ENCODE data around the gene IER3.

Gene IER3

DNA sequence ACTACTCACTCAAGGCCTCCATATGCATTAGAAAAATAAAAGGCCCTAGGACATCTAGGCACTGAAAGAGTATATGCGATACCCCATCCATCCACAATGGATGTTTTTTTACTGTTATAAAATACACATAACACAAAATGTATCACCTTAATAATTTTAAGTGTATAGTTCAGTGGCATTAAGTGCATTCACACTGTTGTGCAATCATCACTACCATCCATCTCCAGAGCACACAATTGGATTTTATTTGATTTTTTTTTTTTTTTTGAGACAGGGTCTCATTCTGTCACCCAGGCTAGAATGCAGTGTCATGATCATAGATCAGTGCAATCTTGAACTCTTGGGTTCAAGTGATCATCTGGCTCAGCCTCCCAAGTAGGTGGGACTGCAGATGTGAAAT, 30.1 kb downstream of the IER3 start:
- no peak overlapping the region for H3K27ac ChIP-seq (ENCODE audit: insufficient read depth, low read depth, low read length, poor library complexity, severe bottlenecking)
- peaks cover 46% of the 10 kb centered on the region for H3K36me3 ChIP-seq (ENCODE audit: control insufficient read depth, insufficient read depth, low read length)
- H3K9me3 ChIP-seq (ENCODE audit: control insufficient read depth, low read length), result no peaks in the 10 kb centered on the region
- peaks cover 12% of the 10 kb centered on the region for H3K4me1 ChIP-seq (ENCODE audit: control insufficient read depth, insufficient read depth, low read length)
- no peaks in the 10 kb centered on the region for H3K27me3 ChIP-seq (ENCODE audit: control insufficient read depth, insufficient read depth, low read length, poor library complexity, severe bottlenecking)
- 80% methylated on average over 1 of the region's 1 CpG; no CpG with 5 or more reads in 1 of the 2 experiments for WGBS, 2 experiments
- no peak overlapping the region for H3K4me3 ChIP-seq (ENCODE audit: insufficient read depth, low read depth, low read length)

DNA sequence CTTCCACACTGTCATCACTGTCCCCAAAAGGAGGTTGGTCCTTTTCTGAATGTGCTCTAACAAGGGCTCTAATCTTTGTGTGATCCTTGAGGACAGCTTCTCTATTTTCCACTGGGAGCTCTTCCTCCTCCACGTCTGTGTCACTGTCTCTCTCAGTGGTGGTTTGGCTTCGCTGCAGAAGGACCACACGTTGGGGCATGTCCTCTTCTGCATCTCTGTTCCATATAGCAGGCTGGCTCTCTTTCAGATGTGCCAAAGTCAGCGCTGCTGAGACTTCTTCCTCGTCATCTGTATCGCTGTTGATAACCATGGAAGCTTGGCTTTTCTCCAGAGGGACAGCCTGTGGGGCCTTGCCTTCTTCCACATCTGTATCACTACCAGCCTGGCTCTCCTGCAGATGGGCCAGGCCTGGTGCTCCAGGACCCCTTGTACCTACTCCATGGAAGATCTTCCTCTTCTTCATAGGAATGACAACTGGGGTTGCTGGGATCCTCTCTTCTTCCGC, 31.9 kb downstream of the IER3 start:
- H3K9me3 ChIP-seq (ENCODE audit: control insufficient read depth, low read length), result no peaks in the 10 kb centered on the region
- 95% methylated on average over 7 of the region's 7 CpGs for WGBS, 2 experiments
- H3K27ac ChIP-seq (ENCODE audit: insufficient read depth, low read depth, low read length, poor library complexity, severe bottlenecking), result no peak overlapping the region
- peaks cover 47% of the 10 kb centered on the region for H3K36me3 ChIP-seq (ENCODE audit: control insufficient read depth, insufficient read depth, low read length)
- no peak overlapping the region for H3K4me3 ChIP-seq (ENCODE audit: insufficient read depth, low read depth, low read length)
- peaks cover 5% of the 10 kb centered on the region for H3K4me1 ChIP-seq (ENCODE audit: control insufficient read depth, insufficient read depth, low read length)
- no peaks in the 10 kb centered on the region for H3K27me3 ChIP-seq (ENCODE audit: control insufficient read depth, insufficient read depth, low read length, poor library complexity, severe bottlenecking)

DNA sequence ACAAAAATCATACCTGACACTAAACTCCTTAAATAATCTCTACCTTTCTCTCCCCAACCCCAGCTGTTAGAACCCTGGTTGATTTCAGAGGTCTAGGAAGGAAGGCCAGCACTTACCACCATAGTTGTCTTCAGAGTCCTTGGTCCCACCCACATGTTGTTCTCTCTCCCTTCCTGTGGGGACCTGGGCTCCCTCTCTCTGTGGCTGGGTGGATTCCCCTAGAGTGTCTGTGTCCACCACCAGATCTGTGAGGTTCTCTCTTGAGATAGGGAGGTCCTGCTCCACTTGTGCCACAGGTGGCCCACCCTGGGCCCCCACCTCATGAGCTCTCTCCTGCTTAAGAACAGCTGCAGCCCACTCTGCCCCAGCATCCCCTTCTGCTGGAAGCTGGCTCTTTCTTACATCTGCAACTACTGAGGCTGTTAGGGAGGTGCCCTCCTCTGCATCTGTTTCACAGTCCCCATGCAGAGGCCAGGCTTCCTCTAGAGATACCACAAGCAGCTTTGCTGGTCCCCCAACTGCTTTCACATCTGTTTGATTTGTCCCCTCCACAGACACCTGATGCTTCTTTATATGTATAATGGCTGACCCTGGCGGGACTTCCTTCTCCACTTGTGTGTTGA, 32.5 kb downstream of the IER3 start:
- Histone ChIP-seq H3K4me1 (ENCODE audit: control insufficient read depth, insufficient read depth, low read length) (peaks cover 5% of the 10 kb centered on the region), H3K9me3 (ENCODE audit: control insufficient read depth, low read length) (no peaks in the 10 kb centered on the region), H3K27me3 (ENCODE audit: control insufficient read depth, insufficient read depth, low read length, poor library complexity, severe bottlenecking) (no peaks in the 10 kb centered on the region), H3K36me3 (ENCODE audit: control insufficient read depth, insufficient read depth, low read length) (peaks cover 52% of the 10 kb centered on the region), H3K27ac (ENCODE audit: insufficient read depth, low read depth, low read length, poor library complexity, severe bottlenecking) (no peak overlapping the region), H3K4me3 (ENCODE audit: insufficient read depth, low read depth, low read length) (no peak overlapping the region)
- WGBS, 2 experiments, result 97 to 100% methylated on average over 1 of the region's 1 CpG

DNA sequence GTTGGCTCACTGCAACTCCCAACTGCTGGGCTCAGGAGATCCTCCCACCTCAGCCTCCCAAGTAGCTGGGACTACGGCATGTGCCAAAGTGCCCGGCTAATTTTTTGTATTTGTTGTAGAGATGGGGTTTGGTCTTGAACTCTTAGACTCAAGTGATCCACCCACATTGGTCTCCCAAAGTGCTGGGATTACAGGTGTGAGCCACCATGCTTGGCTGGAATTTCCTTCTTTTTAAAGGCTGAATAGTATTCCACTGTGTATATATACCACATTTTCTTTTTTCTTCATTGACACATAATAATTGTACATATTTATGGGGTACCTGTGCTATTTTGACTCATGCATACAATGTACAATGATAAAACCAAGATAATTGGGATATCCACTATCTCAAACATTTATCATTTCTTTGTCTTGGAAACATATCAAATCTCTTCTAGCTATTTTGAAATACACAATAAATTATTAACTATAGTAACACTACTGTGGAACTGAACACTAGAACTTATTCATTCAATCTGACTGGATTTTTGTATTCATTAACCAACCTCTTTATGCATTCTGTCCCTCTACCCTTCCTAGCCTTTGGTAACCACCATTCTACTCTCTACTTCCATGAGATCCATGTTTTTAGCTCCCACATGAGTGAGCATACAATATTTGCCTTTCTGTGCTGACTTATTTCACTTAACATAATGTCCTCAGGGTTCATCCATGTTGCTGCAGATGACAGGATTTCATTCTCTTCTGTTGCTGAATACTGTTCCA, 35.1 kb downstream of the IER3 start:
- 85 to 90% methylated on average over 2 of the region's 2 CpGs for WGBS, 2 experiments
- H3K4me3 ChIP-seq (ENCODE audit: insufficient read depth, low read depth, low read length), result no peak overlapping the region
- no peak overlapping the region for H3K27ac ChIP-seq (ENCODE audit: insufficient read depth, low read depth, low read length, poor library complexity, severe bottlenecking)
- no peaks in the 10 kb centered on the region for H3K27me3 ChIP-seq (ENCODE audit: control insufficient read depth, insufficient read depth, low read length, poor library complexity, severe bottlenecking)
- H3K9me3 ChIP-seq (ENCODE audit: control insufficient read depth, low read length), result no peaks in the 10 kb centered on the region
- H3K36me3 ChIP-seq (ENCODE audit: control insufficient read depth, insufficient read depth, low read length), result peaks cover 54% of the 10 kb centered on the region
- no peaks in the 10 kb centered on the region for H3K4me1 ChIP-seq (ENCODE audit: control insufficient read depth, insufficient read depth, low read length)

DNA sequence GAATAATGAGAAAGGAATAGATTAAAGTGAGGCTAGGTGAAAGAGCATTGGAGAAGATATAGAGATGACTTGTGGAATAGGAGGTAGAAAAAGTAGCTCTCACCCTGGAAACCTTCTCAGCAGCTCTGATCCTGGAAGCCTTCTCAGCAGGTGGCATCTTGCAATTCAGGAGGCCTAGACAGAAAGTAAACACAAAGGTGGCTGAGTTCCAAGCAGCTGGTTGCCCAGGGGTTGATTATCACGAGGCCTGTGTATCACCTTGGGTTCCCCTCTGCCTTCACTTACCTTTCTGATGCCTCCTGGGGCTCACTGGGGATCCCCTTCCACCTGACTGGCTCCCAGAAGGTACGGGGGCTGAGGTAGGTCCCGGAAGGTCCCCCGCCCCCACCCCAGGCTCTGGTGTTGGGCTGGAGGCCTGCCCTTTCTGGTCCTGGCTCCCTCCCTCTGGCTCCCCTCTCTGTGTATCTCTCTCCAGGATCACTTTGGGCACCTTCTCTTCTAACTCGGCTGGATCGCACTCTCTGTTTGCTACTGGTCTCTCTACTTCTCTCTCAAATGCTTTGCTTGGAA, 37.0 kb downstream of the IER3 start:
- H3K4me1 ChIP-seq (ENCODE audit: control insufficient read depth, insufficient read depth, low read length), result no peaks in the 10 kb centered on the region
- peaks cover 50% of the 10 kb centered on the region for H3K36me3 ChIP-seq (ENCODE audit: control insufficient read depth, insufficient read depth, low read length)
- WGBS, 2 experiments, result 91% methylated on average over 6 of the region's 6 CpGs
- no peaks in the 10 kb centered on the region for H3K27me3 ChIP-seq (ENCODE audit: control insufficient read depth, insufficient read depth, low read length, poor library complexity, severe bottlenecking)
- no peak overlapping the region for H3K27ac ChIP-seq (ENCODE audit: insufficient read depth, low read depth, low read length, poor library complexity, severe bottlenecking)
- H3K9me3 ChIP-seq (ENCODE audit: control insufficient read depth, low read length), result no peaks in the 10 kb centered on the region
- H3K4me3 ChIP-seq (ENCODE audit: insufficient read depth, low read depth, low read length), result no peak overlapping the region

DNA sequence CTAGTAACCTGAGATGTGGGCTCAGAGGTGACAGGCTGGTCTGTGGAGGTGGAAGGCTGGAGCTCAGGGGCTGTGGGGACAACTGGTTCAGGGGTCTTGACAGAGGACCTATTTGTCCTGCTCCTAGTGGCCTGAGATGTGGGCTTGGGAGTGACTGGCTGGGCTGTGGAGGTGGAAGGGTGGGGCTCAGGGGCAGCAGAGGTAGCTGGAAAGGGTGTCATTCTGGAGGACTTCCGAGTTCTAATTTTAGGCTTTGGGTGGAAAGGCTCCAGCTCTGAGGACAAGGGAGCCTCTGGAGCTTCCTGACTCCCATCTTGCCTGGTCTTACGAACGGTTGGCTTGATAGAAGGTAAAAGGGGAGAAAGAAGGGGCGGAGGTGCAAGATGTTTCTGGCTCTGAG, 38.7 kb downstream of the IER3 start:
- Histone ChIP-seq H3K36me3 (ENCODE audit: control insufficient read depth, insufficient read depth, low read length) (peaks cover 36% of the 10 kb centered on the region), H3K27ac (ENCODE audit: insufficient read depth, low read depth, low read length, poor library complexity, severe bottlenecking) (no peak overlapping the region), H3K4me3 (ENCODE audit: insufficient read depth, low read depth, low read length) (no peak overlapping the region), H3K9me3 (ENCODE audit: control insufficient read depth, low read length) (no peaks in the 10 kb centered on the region), H3K27me3 (ENCODE audit: control insufficient read depth, insufficient read depth, low read length, poor library complexity, severe bottlenecking) (no peaks in the 10 kb centered on the region), H3K4me1 (ENCODE audit: control insufficient read depth, insufficient read depth, low read length) (no peaks in the 10 kb centered on the region)
- WGBS, 2 experiments, result 94 to 96% methylated on average over 4 of the region's 4 CpGs

DNA sequence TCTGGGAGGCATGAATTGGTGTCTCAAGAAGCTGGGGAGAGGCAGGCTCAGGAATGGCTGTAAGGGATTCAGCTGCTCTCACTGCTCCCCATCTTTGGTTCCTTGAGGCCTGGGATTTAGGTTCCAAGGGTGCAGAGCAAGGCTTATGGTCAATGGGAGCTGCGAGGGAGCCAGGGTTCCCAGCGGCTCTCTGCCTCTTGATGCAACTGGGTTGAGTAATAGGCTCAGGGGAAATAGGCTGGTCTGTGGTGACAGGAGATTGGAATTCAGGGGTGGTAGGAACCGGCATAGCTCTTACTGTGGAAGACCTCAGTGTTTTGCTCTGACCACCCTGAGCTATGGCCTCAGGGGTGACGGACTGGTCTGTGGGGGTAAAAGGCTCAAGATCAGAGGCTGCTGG, 40.5 kb downstream of the IER3 start:
- Histone ChIP-seq H3K4me1 (ENCODE audit: control insufficient read depth, insufficient read depth, low read length) (no peaks in the 10 kb centered on the region), H3K27ac (ENCODE audit: insufficient read depth, low read depth, low read length, poor library complexity, severe bottlenecking) (no peak overlapping the region), H3K4me3 (ENCODE audit: insufficient read depth, low read depth, low read length) (no peak overlapping the region), H3K36me3 (ENCODE audit: control insufficient read depth, insufficient read depth, low read length) (peaks cover 36% of the 10 kb centered on the region), H3K27me3 (ENCODE audit: control insufficient read depth, insufficient read depth, low read length, poor library complexity, severe bottlenecking) (no peaks in the 10 kb centered on the region), H3K9me3 (ENCODE audit: control insufficient read depth, low read length) (no peaks in the 10 kb centered on the region)
- 93 to 96% methylated on average over 4 of the region's 4 CpGs for WGBS, 2 experiments

DNA sequence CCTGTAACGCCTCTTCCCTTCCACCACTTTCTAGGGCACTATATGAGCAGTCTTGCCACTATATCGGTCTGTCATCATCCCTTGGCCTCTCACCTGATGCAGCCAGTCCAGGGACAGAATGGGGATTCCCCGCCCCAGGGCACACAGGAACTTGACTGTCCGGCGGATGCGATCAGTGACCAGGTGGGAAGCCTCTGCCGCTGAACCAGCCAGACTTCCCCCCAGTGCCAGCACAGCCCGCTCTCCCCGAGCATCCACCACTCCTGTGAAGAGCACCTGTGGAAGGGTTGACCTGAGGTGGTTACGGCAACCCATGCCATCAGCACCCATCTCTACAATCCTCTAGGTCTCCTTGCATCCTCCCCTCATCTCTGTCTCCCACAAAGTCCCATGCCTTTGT, 41.3 kb downstream of the IER3 start:
- Histone ChIP-seq H3K9me3 (ENCODE audit: control insufficient read depth, low read length) (no peaks in the 10 kb centered on the region), H3K36me3 (ENCODE audit: control insufficient read depth, insufficient read depth, low read length) (peaks cover 36% of the 10 kb centered on the region), H3K27me3 (ENCODE audit: control insufficient read depth, insufficient read depth, low read length, poor library complexity, severe bottlenecking) (no peaks in the 10 kb centered on the region), H3K4me1 (ENCODE audit: control insufficient read depth, insufficient read depth, low read length) (no peaks in the 10 kb centered on the region), H3K4me3 (ENCODE audit: insufficient read depth, low read depth, low read length) (no peak overlapping the region), H3K27ac (ENCODE audit: insufficient read depth, low read depth, low read length, poor library complexity, severe bottlenecking) (no peak overlapping the region)
- WGBS, 2 experiments, result 94 to 95% methylated on average over 10 of the region's 10 CpGs

DNA sequence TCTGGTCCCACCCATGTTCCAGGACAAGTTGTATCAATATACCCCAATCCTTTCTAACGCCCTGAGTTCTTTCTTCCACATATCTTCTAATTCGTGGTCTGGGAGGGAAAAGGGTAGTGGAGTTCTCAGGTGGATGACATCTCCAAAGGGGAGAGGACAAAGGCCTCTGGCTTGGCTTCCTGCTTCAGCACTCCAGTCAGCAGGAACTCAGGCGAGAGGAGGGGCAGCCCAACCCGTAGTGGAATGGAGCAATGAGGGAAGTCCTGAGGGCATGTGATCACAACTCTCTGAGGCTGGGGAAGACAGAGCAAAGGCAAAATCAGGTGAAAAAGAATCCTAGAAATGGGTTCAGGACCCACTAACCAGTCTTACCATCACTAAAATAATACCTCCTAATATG, 44.0 kb downstream of the IER3 start:
- WGBS, 2 experiments, result 59 to 78% methylated on average over 2 to 4 of the region's 4 CpGs
- Histone ChIP-seq H3K4me3 (ENCODE audit: insufficient read depth, low read depth, low read length) (no peak overlapping the region), H3K36me3 (ENCODE audit: control insufficient read depth, insufficient read depth, low read length) (peaks cover 25% of the 10 kb centered on the region), H3K4me1 (ENCODE audit: control insufficient read depth, insufficient read depth, low read length) (no peaks in the 10 kb centered on the region), H3K27ac (ENCODE audit: insufficient read depth, low read depth, low read length, poor library complexity, severe bottlenecking) (no peak overlapping the region), H3K27me3 (ENCODE audit: control insufficient read depth, insufficient read depth, low read length, poor library complexity, severe bottlenecking) (no peaks in the 10 kb centered on the region), H3K9me3 (ENCODE audit: control insufficient read depth, low read length) (no peaks in the 10 kb centered on the region)

DNA sequence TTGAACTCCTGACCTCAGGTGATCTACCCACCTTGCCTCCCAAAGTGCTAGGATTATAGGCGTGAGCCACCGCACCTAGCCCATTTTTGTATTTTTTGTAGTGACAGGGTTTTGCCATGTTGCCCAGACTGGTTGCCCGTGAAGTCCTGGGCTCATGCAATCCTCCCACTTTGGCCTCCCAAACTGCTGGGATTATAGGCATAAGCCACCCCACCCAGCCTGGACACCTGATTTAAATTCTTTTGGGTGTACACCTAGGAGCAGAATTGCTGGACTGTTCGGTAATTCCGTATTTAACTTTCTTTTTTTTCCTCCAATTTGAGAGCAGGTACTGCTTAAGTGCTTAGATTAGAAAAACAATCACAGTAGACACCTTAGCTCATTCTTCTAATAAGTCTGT, 47.9 kb downstream of the IER3 start:
- no peak overlapping the region for H3K27ac ChIP-seq (ENCODE audit: insufficient read depth, low read depth, low read length, poor library complexity, severe bottlenecking)
- peaks cover 2% of the 10 kb centered on the region for H3K4me1 ChIP-seq (ENCODE audit: control insufficient read depth, insufficient read depth, low read length)
- no peaks in the 10 kb centered on the region for H3K9me3 ChIP-seq (ENCODE audit: control insufficient read depth, low read length)
- WGBS, 2 experiments, result 92 to 93% methylated on average over 5 of the region's 5 CpGs
- H3K4me3 ChIP-seq (ENCODE audit: insufficient read depth, low read depth, low read length), result no peak overlapping the region
- H3K36me3 ChIP-seq (ENCODE audit: control insufficient read depth, insufficient read depth, low read length), result peaks cover 6% of the 10 kb centered on the region
- H3K27me3 ChIP-seq (ENCODE audit: control insufficient read depth, insufficient read depth, low read length, poor library complexity, severe bottlenecking), result no peaks in the 10 kb centered on the region

All from ectodermal cell (in vitro differentiated cells).